HT-29 (cell line): ENCODE measurements around the gene SH3GLB2. TPM values are rescaled to one million over a fixed set of nuclear protein-coding genes. Genes with fewer than 3 reads are reported as not detected.
"Not testable (repeated sequence)": the region's sequence is repeated elsewhere in the genome, so short reads cannot be mapped to it uniquely, and the experiment has no call there.

Experiments
- DNase-seq: peaks from one replicate; pipeline ENCODE4 v3.0.0-alpha.2; 2015; ENCODE audit warnings: low spot score
- total RNA-seq: library from RNA; depleted of rRNA; stranded (reverse); fragments of >200 nt; shearing (Covaris generic); gene quantifications from 2 replicates; pipeline ENCODE4 v1.2.3, GENCODE V29; 2014

The SH3GLB2 gene
- total RNA-seq, 1 experiment from 2014 or later: 146 TPM

GRCh38 chr9:129054163-129054851 is 26.2 kb upstream of the SH3GLB2 start:
- no peak for DNase-seq

DNA sequence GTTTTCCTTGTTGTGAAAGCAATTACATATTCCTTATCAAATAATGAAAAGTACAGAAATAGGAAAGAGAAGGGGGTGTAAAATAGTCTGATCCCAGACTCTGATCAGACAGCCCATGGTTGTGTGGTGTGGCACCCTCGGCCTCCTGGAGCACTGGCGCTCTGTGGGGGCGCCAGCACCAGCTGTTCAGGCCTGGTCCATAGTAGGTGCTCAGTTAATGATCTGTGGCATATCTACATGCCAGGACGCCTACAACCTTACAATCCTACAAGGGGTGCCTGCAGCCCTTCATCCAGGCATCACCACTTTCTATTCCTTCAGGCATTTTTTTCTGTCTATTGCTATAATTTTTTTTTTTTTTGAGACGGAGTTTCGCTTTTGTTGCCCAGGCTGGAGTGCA is 24.9 kb upstream of the SH3GLB2 start:
- no peak for DNase-seq

GRCh38 chr9:129052592-129052991 is 24.5 kb upstream of the SH3GLB2 start:
- DNase-seq: peak; percentile 99

GRCh38 chr9:129042016-129042415 is 13.9 kb upstream of the SH3GLB2 start:
- DNase-seq: no peak

DNA sequence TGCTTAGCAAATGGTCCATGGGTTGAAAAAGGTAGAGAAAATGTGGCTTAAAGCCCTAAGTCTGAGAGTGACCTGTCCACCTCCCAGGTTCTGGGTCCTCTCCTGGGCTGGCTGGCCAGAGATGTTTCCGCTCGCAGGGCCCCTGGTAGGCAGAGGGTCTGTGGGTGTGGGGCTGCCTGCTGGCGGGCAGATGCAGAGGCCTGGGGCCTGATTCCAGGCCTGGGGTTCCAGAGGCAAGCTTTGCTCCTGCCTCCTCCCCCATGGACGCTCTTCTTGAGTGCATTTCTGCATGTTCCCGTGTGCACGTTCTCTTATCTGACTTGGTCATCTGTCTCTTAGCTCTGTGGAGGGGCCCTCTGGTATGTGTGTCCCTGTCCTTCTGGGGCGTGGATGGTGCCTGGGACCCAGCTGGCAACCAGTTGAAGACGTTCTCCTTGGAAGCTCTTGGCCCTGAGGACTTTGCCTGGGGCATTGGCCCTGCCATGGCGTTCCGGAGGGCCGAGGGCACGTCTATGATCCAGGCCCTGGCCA is 12.0 kb upstream of the SH3GLB2 start:
- DNase-seq: no peak

GRCh38 chr9:129038109-129038852 is 10.2 kb upstream of the SH3GLB2 start:
- no peak for DNase-seq

GRCh38 chr9:129037767-129038098 is 9.6 kb upstream of the SH3GLB2 start:
- DNase-seq: no peak

- DNase-seq: no peak
Observed at GRCh38 chr9:129036923-129037766, 9.0 kb upstream of the SH3GLB2 start.

GRCh38 chr9:129036241-129036922 is 8.3 kb upstream of the SH3GLB2 start, which contains the start of gene MIGA2:
Gene MIGA2 (plus strand): TSS chr9:129036626. CDS start chr9:129040595, 3,969 bp downstream.
- DNase-seq: peak; percentile 98

DNA sequence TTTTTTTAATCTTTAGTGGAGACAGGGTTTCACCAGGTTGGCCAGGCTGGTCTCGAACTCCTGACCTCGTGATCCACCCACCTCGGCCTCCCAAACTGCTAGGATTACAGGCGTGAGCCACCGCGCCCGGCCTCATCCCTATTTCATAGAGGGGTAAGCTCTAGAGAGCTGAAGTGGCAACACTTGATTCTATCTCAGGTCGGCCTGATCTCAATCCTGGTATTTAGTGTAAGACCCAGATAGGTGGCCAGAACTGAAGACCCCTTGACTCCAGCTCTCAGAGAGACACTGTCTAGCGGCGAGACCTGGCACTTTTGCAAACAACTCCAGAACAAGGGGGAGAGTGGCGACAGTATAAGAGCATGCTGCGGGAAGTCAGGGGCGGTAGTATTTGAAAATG is 7.7 kb upstream of the SH3GLB2 start:
- DNase-seq: not testable (repeated sequence)

DNA sequence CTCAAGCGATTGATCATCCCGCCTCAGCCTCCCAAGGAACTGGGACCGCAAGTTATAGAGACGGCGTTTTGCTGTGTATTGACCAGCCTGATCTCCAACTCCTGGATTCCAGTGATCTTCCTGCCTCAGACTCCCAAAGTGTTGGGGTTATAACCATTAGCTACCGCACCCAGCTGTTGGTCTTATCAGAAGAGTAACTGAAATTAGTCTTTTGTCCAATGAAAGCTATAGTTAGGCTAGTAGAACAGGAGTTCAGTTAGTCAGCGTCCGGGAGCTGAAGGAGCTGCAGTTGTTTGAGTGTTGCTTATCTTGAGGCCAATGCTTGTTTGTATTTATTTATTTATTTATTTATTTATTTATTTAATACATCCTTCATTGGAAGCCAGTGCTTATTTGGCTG is 5.1 kb upstream of the SH3GLB2 start:
- DNase-seq: no peak

- no peak for DNase-seq
Observed at GRCh38 chr9:129032541-129033159, 4.5 kb upstream of the SH3GLB2 start.

GRCh38 chr9:129031514-129031913 is 3.4 kb upstream of the SH3GLB2 start:
- no peak for DNase-seq

- DNase-seq: no peak
Observed at GRCh38 chr9:129030191-129030590, 2.1 kb upstream of the SH3GLB2 start.

GRCh38 chr9:129027685-129028191 is 393 bp downstream of the SH3GLB2 start:
- DNase-seq: peak; percentile 46

GRCh38 chr9:129027224-129027684 is 877 bp downstream of the SH3GLB2 start:
- DNase-seq: no peak

- DNase-seq: peak; percentile 84
Observed at GRCh38 chr9:129026442-129027223, 1.5 kb downstream of the SH3GLB2 start.

DNA sequence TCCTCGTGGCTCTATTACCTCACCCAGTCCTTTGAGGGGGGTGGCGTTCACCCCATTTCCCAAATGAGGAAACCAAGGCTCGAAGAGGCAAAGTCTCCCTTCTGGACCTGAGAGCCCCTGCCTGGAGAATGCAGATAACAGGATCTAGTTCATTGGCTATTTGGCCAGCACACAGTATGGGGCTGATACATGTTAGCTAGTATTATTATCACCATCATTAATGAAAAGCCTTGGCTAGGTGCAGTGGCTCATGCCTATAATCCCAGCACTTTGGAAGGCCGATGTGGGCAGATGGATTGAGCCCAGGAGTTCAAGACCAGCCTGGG is 4.3 kb downstream of the SH3GLB2 start:
- DNase-seq: no peak

- no peak for DNase-seq
Observed at GRCh38 chr9:129023036-129023907, 4.9 kb downstream of the SH3GLB2 start.
